Measurements from ENCODE around the gene BANP. TPM values are rescaled to one million over a fixed set of nuclear protein-coding genes. Genes with fewer than 3 reads are reported as not detected.

The BANP gene
- total RNA-seq, 3 donors from 2014 or later (not counting 1 experiment from before 2014, with no cell fraction given): 88.8 to 117 (median 117) TPM

DNA sequence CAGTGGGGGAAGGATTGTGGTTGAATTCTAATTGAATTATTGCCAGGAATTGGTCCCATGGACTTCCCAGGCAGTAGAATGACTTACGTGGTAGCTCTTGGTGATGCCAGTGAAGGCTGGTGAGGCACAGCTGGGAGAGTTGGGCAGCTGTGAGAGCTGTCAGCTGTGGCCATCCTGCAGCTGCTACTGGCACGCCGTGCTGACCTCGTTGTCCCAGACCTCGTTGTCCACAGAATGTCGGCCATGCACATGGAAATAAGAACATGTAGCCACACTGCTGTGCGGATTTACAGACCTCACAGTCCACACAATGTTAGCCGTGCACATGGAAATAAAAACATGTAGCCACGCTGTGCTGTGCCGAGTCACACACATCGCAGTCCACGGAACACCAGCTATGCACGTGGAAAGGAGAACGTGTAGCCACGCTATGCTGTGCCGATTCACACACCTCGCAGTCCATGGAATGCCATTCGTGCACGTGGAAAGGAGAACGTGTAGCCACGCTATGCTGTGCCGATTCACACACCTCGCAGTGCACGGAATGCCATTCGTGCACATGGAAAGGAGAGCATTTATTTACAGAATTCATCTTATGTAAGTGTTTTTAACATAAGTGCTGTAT is 59.2 kb downstream of the BANP start:
- Histone ChIP-seq H3K4me1 (ENCODE audit: control insufficient read depth, insufficient read depth, low read length) (peaks cover 19% of the 10 kb centered on the region), H3K27ac (ENCODE audit: low read length) (no peak overlapping the region), H3K36me3 (ENCODE audit: control insufficient read depth, insufficient read depth, low read length) (peaks cover 28% of the 10 kb centered on the region), H3K4me3 (ENCODE audit: low read length) (no peak overlapping the region), H3K27me3 (ENCODE audit: control insufficient read depth, insufficient read depth, low read length) (no peaks in the 10 kb centered on the region), H3K9me3 (ENCODE audit: control insufficient read depth, insufficient read depth, low read length) (no peaks in the 10 kb centered on the region)
- intact Hi-C loops (cut with micrococcal nuclease): no loop called here
- DNase-seq (no peak), ATAC-seq (no peak)
- H3K4me3 Mint-ChIP-seq: no peak overlapping the region
- 93% methylated on average over 22 of the region's 25 CpGs for WGBS (ENCODE audit: insufficient coverage)
- H3K4me1 Mint-ChIP-seq: peaks cover 0 to 23% of the 10 kb centered on the region in 2 donors
- H3K27ac Mint-ChIP-seq: no peak overlapping the region
- H3K27me3 Mint-ChIP-seq (ENCODE audit: low read depth in 2 of 2): no peaks in the 10 kb centered on the region
- no peaks in the 10 kb centered on the region for H3K36me3 Mint-ChIP-seq
- H3K9me3 Mint-ChIP-seq: no peaks in the 10 kb centered on the region
- no peak for TF ChIP-seq CTCF (IDR thresholded peaks at IDR 0.05)

DNA sequence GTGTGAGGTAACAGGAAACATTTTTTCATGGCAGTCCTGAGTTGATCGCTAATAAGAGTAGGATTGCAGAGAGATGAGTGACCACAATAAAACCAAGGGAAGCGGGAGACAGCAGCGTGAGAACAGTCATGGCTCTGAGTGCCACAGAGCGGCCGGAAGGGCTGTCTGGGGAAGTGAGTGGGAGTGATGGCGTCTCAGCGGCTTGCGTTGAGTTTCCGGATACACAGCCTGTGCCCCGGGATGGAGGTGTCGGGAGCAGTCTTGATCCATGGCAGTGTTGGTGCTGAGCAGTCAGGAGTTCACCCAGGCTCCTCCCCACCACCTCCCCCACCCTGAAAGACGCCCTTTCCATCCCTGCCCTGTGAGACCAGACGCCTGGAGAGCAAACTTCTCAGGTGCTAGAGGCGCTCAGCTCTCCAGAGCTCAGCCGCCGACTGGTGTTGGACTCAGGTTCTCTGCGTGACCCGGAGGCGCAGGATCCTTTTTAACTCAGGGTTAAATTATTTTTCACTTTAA is 59.8 kb downstream of the BANP start:
- H3K4me1 Mint-ChIP-seq: peaks cover 0 to 19% of the 10 kb centered on the region in 2 donors
- no peak overlapping the region for H3K4me3 ChIP-seq (ENCODE audit: low read length)
- no peaks in the 10 kb centered on the region for H3K27me3 ChIP-seq (ENCODE audit: control insufficient read depth, insufficient read depth, low read length)
- intact Hi-C loops (cut with micrococcal nuclease): no loop called here
- no peaks in the 10 kb centered on the region for H3K9me3 ChIP-seq (ENCODE audit: control insufficient read depth, insufficient read depth, low read length)
- H3K36me3 ChIP-seq (ENCODE audit: control insufficient read depth, insufficient read depth, low read length): peaks cover 28% of the 10 kb centered on the region
- DNase-seq (no peak), ATAC-seq (no peak)
- peaks cover 13% of the 10 kb centered on the region for H3K4me1 ChIP-seq (ENCODE audit: control insufficient read depth, insufficient read depth, low read length)
- no peak overlapping the region for H3K27ac ChIP-seq (ENCODE audit: low read length)
- TF ChIP-seq CTCF (IDR thresholded peaks at IDR 0.05): no peak
- H3K4me3 Mint-ChIP-seq: no peak overlapping the region
- H3K27me3 Mint-ChIP-seq (ENCODE audit: low read depth in 2 of 2): no peaks in the 10 kb centered on the region
- H3K9me3 Mint-ChIP-seq: no peaks in the 10 kb centered on the region
- WGBS (ENCODE audit: insufficient coverage): 90% methylated on average over 19 of the region's 19 CpGs
- no peak overlapping the region for H3K27ac Mint-ChIP-seq
- H3K36me3 Mint-ChIP-seq: no peaks in the 10 kb centered on the region

DNA sequence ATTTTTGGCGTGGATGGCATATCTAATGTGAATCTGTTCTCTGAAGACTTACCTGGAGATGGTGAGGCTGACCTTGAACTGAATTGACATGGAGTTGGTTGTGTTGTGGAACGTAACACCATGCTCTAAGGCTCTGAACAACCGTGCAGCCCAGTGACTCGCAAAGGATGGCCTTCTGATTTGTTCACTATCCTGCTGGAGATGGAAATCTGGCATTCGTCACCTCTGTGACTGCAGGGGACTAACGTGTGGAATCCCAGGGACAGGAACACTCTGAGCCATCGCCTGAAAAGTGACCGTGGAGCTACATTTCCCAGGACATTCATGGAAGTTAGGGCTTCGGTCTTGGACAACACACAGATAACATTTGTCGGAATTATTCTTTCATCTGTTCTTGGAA is 61.1 kb downstream of the BANP start:
- peaks cover 24% of the 10 kb centered on the region for H3K36me3 ChIP-seq (ENCODE audit: control insufficient read depth, insufficient read depth, low read length)
- intact Hi-C loops (cut with micrococcal nuclease): no loop called here
- Mint-ChIP-seq H3K4me1 (peaks cover 0 to 16% of the 10 kb centered on the region in 2 donors), H3K4me3 (no peak overlapping the region), H3K36me3 (no peaks in the 10 kb centered on the region), H3K9me3 (no peaks in the 10 kb centered on the region), H3K27ac (no peak overlapping the region), H3K27me3 (ENCODE audit: low read depth in 2 of 2) (no peaks in the 10 kb centered on the region)
- no peaks in the 10 kb centered on the region for H3K9me3 ChIP-seq (ENCODE audit: control insufficient read depth, insufficient read depth, low read length)
- no peak overlapping the region for H3K4me3 ChIP-seq (ENCODE audit: low read length)
- WGBS (ENCODE audit: insufficient coverage): 96% methylated on average over 9 of the region's 10 CpGs
- ATAC-seq: no peak
- H3K27me3 ChIP-seq (ENCODE audit: control insufficient read depth, insufficient read depth, low read length): no peaks in the 10 kb centered on the region
- H3K4me1 ChIP-seq (ENCODE audit: control insufficient read depth, insufficient read depth, low read length): peaks cover 11% of the 10 kb centered on the region
- no peak for DNase-seq
- no peak for TF ChIP-seq CTCF (IDR thresholded peaks at IDR 0.05)
- H3K27ac ChIP-seq (ENCODE audit: low read length): no peak overlapping the region
